GM19452 (cell line): Measurements from ENCODE around the gene DOK3.
"Not testable (repeated sequence)": the region's sequence is repeated elsewhere in the genome, so short reads cannot be mapped to it uniquely, and the experiment has no call there.

Experiments
- ATAC-seq: cut with Tn5 transposase; IDR thresholded peaks from one replicate; pipeline ENCODE4 v1.9.1; 2021; ENCODE audit not compliant: unreplicated experiment

Gene DOK3

DNA sequence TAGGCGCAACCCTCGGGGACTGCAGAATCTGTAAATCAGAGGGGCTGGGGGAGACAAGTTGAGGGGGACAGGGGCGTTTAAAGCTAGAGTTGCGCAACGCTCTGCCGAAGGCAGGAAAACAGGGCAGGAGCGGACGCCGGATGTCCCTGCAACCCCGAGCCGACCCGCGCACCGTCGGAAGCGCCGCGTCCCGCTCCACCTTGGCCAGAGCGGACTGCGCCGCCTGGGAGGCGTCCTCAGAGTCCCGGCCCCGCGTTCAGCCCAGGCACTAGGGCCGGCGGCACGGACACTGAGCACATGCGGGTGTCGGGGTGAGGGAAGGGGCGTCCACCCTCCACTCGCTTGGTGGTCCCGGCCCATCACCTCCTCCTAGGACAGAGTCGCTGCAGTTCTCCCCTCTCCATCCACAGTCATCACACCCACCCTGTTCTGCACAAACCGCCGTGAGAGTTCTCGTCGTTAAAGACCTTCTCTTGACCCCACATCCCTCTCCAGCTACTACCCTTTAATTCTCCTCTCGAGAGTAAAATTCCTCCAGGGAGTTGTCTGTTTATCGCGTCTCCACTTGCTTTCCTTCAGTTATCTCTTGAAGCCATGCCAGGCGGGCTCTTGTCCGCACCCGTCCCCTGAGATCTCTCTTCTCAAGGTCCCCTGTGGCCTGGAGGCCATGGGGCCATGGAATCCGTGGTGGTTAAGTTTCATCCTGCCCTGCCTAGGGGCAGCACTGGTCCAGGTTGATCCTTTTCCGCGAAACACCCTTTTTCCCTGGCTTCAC, 11.4 kb downstream of the DOK3 start:
- ATAC-seq = no peak

DNA sequence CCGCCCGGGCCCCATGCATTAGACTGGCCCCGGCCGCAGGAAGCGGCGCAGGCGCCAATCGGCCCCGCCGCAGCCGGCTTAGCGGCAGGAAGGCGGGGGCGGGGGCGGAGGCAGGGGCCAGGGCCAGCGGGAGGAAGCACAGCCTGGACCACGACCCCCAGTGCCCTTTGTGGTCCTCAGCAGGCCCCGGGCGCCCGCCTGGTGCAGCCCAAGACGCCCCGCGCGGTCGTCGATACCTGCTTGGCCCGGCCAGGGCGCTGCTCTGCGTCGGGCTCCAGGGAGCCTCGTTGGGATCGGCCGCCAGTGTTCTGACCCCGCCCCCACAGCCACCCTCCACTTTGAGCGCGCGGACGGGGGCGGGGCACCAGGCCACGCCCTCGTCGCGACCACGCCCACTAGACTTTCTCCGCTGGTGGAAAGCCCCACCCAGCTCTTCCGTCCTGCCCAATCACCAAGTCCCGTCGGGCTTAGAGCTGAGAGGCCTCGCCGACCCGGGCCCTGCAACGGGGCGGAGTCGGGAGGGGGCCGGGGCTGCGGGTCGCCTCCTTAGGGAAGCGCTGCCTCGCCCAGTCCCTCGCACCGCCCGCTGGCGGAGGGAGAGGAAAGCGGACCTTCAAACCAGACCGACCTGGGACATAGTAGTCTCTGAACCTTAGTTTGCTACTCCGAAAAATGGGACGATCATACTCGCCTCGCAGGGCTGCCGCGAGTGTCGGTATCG, 12.2 kb downstream of the DOK3 start, which contains the start of gene PDLIM7:
TSS of gene PDLIM7 (minus strand) at position 313 of the 721 bp plus-strand sequence. CDS start 1,092 bp downstream, outside the sequence.
- ATAC-seq = peak; percentile 68

DNA sequence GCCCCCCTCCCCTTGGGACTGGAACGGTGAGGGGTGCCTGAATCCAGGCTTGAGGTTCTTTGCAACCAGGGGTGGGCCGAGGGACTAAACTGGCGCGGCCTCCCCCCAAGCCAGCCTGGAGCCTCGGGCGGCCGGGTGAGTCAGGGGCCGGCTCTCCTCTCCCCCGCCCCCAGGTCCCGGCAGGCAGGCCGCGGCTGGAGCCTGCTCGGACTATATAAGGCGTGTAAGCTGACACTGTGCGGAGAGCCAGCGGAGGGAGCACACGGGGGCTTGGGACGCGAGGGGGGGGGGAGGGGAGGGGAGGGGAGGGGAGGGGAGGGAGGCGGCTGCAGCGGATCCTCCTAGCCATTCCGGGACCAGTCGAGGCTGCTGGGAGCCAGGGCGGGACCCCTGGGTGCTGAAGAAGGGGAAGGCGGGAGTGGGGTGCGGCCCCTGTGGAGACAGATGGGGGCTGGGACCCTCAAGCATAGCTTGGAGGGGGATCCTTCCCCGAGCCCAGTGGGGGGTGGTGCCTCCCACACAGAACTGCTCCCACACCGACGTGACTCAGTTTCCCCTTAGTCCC, 12.8 kb downstream of the DOK3 start:
- ATAC-seq = peak; percentile 0

DNA sequence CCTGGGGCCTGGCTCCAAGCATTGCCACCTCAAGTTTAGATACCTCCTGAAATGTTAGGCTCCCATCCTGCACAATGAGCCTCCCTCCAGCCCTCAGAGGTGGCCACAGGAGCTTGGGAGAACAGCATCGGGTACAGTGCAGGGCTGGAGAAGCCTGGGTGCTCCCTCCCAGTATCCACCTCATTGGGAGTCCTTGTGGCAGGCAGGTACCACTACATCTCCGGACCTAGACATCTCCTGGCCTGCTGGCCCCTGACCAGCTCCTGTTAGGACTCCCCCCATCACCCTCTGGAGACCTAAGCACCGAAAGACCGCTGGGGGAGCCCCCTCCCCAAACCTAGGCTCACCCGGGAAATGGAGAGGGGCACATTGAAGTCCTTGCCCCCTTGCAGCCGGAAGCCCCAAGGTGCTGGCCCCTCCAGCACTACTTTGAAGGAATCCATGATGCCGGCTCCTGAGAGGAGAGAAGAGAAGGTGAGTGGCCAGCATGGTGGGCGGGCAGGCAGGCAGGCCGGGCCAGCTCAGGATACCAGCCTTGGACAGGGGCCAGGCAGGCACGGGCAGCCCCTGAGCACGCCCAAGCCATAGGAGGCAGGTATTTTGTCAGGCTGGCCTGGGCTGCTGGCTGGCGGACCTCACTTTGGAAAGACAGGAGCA, 13.4 kb downstream of the DOK3 start:
- ATAC-seq = no peak

DNA sequence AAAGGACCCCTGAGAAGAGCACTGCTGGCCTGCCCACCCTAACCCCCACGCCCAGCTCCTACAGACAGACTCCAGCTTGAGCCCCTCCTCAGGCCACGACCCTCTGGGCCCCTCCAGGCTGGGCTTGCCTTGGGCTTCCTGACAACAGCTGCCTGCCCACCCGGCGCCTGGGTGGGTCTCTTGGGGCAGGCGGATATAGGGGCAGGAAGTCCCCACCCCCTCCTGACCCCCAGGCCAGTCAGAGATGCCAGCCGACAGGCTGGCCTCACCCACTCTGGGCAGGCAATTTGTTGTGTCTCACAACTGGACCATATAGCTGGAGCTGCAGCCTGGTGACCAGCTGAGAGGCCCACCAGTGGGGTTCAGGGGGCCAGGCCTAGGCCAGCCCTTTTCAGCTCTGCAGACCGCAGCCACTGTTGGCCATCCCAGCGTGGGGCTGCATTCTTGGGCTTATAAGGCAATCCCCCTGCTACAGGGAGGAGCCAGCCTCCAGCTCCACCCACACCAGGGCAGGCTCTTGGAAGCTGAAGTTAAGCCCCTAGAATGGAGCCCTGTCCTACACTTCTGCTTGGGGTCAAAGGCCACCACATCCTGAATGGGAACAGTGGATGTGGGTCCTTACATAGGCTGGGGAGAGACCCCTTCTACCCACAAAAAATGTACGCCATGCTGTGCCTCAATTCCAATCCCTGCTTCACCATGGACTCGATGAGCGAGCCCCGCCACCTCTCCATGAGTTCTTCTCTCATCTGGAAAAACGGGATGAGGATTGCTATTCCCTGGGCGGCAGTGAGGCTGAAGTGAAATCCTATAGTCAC, 14.2 kb downstream of the DOK3 start:
- no peak for ATAC-seq

DNA sequence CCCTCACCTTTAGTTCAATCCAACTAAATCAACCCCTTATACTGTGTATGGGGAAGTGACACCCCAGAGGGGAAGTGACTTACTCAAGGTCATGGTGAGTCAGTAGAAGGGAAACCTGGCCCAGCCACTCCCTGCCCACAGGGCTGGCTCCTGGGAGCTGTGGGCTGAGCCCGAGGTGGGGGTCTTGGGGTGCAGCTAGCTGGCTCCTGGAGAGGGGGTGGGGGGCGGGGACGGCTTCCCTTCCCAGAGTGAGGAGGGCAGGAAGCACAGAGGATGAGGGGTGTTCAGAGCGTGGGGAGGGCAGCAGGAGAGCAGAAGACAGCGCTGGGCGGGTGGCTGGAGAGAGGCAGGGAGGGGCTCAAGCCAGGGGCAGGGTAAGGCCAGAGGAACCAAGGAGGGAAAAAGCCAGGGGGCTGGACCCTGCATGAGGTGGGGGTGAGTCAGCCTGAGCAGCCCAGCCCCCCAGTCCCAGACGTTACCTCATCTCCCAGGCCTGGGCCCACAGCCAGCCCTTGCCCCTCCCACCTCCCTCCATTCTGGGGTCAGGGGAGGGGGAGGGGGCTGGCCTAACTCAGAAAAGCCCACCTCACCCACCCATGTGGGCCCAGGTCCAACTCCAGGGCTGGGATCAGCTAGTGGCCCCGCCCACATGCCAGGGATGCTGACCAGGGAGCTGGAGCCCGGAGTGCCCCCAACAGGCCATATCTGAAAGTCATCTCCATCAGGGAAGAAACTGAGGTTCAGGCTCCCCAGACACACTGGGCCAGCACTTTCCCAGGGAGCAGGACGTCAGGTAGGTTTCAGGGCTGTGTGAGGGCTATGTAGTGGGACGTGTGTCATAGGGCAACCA, 15.1 kb downstream of the DOK3 start:
- no peak for ATAC-seq

DNA sequence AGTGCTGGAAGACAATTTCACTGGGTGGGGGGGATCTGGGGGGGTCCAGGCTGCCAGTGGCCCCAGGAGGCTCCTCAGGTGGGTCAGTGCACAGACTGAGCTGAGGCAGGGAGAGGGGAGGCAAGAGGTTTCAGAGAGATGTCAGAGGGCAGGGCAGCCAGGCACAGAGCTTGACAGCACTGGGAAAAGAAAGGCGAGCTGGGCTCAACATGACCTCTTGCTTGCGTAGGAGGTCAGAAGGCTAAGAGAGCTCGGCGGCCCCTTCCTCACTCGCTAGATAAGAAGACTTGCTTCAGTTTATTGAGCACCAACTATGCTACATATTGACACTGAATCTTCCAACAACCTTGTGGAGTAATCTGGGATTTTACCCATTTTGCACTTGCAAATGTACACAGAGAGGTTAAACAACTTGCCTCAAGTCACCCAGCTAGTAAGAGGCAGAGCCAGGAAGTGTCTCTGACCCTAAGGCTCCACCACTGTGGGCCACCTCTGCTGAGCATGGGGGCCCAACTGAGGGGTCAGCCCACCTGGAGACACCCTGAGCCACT, 15.8 kb downstream of the DOK3 start:
- no peak for ATAC-seq

DNA sequence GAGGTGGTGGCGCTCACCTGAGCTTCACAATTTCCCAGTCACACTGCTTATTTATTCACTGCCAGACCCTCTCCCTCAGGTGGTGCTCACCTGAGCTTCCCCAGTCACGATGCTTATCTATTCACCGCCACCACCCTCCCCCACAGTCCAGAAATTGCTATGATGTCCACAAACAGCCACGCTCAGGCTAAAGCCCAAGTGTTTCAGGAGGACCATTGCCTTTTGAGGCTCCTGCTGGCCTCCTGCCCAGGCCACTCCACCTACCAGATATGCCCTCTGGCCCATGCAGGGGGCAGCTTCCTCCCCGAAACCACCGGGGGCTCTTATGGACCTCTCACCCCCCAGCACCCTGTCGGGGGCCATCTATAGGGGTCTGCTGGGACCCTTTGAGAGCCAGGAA, 16.8 kb downstream of the DOK3 start:
- no peak for ATAC-seq

DNA sequence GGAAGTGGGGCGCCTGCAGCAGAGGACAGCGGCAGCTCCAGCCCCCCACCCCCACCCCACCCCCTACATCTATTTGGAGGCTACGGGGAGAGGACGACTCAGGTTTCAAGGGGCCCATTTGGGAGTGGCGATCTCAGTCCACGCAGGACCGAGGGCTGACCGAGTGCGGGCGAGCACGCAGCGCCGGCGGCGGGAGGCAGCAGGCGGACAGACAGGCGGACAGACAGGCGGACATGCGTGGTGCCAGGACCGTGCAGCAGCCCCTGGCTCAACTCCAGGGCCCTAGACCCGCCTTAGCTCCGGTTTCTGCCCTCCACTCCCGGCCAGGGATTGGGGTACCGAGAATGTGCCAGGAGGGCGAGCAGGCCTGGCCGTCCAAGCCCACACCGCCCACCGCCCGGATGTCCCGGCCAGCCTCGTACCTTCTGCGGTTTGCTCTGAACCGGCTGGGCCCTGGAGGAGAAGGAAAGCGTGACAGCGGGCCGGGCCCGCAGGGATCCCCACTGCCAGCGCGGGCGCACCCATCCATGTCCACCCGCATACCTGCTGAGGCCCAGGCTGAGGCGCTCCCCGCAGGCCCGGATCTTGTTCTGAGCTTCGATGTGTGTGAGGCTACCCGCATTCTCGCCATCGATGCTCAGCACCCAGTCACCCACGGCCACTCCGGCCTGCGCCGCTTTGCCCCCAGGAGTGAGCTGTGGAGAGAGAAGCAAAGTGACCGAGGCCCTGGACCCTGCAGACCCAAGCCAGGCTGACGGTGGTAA, 17.5 kb downstream of the DOK3 start:
- no peak for ATAC-seq

DNA sequence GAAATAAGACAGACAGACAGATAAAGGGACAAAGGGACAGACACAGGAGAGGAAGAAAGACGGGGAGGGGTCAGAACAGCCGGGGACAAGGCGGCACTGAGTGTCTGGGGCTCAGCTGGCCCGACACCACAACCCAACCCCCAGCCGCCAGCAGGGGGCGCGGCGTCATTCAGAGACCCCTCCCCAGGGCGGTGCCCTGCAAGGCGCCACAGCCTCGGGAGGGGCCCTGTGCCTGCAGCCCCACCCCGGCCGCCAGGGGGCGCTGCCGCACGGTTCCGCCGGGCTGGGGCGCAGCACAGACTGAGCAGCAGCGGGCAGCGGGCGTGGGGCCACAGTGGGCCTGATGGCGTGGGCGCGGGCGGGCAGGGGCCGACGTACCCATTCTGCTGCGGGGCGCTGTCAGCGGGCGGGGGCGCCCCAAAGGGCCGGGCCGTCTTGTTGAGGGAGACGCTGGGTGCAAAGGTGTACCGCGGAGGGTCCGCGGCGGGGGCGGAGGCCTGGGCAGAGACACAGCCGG, 18.1 kb downstream of the DOK3 start:
- no peak for ATAC-seq

DNA sequence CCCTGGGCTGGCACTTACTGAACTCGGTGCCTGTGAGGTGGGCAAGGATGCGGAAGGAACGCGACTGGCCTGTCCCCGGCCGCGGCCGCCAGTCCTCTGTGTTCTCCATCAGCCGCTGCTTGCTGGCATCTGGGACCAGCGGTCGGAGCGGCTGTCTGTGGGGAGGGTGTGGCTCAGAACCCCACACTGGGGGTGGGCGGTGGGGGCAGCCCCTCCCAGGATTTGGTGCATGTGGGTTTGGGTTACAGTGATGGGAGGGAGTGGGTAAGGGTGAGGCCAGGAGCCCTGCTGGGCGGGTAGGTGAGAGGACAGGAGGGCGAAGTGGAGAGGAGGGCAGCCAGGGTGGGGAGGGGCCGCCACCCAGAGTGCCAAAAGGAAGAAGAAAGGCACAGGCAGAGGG, 18.6 kb downstream of the DOK3 start:
- ATAC-seq = no peak

DNA sequence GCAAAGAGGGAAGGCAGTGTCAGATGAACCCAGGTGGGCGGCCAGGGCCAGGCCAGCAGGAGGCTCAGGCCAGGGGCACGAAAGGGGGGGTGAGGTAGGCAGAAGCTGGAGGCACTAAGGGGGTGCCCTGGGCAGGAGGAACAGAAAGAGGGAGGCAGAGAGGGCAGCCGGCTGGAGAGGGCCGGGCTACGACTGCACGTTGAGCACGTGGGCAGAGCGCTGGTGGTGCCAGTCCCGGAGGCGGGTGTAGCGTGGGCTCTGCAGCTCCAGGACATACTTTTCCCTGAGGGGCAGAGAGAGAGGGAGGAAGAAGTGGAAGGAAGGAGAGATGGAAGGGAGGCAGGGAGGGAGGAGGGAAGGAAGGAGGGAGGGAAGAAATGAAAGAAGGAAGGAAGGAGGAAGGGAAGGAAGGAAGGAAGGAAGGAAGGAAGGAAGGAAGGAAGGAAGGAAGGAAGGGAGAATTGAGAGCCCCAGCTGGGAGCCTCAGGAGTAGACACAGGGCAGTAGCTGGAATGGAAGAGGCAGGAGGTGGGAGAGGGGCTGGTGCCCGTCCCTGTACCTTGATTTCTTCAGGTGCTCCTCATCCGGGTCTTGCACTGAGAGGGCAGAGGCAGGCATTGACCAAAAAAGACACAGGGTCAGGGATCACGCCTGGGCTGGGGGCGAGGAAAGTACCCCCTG, 19.2 kb downstream of the DOK3 start:
- no peak for ATAC-seq

DNA sequence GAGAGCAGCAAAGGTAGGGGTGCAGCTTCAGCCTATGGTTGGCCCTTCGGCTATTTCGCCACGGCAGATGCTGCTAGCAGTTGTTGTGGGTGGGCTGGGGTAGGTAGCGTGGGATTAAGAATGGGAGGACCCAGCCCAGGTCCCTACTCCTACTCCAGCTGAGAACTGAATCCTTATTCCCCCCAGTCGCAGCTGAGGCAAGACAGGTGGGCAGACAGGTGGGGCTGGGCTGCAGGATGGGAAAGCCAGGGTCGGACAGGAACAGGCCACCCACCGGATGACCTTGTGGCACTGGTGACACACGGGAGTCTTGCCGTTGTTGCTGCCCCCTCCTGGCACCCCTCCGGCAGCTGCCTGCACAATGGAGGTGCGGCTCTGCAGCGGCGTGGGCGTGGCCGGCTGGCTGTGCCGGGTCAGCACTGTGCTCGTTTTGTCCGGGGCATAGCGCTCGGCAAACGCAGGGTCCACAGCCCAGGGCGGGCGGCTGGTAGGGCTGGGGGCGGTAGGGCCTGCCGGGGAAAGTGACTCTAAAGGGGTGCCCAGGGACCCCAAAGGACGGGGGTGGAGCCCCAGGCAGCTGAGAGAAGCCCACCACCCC, 20.4 kb downstream of the DOK3 start:
- ATAC-seq = no peak

DNA sequence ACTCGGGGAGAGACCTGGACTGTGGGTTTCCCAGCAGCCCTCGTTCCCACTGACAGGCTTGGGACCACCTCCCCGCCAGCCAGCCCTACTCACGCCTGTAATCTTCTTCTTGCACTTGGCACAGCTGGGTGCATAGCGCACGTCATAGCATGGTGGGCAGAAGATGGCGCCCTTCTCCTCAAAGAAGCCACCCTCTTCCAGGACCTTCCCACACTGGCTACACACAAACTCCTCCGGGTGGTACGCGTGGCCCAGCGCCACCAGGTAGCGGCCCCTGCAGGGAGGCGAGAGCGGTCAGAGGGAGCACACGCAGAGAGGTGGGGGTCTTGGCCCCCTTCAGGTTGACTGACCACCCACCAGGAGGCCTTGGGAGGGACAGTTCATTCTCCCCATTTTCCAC, 21.7 kb downstream of the DOK3 start:
- ATAC-seq = no peak

DNA sequence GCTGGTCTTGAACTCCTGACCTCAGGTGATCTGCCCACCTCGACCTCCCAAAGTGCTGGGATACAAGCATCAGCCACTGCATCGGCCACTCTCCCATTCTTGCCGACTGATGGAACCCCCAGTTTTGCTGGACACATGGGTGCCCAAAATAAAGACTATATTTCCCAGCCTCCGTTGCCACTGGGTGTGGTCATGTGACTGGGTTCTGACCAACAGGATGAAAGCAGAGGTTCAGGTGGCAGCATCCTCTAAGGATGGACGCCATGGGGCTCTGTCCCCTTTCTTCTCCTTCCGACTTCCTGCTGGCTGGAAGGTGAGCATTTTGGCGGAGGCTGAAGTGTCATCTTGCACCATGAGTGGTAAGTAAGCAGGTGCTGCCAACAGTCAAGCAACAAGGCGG, 22.5 kb downstream of the DOK3 start:
- ATAC-seq = no peak

DNA sequence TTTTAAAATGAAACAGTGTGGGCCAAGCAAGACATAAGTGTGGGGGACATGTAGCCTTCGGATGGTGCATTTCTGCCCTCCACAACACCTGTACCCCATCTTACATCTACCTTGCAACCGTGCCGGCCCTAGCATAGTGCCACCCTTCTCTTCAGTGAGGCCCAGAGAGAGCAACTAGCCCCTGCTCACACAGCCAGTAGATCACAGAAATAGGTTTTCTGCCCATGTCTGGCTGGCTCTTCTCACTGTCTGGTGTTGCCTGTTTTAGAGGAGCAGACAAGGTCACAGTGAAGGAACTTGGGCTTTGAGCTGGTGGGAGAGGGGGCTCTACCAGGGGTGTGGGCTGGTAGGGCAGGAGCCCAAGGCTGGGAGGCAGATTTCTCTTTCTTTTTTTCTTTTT, 23.4 kb downstream of the DOK3 start:
- ATAC-seq = no peak

DNA sequence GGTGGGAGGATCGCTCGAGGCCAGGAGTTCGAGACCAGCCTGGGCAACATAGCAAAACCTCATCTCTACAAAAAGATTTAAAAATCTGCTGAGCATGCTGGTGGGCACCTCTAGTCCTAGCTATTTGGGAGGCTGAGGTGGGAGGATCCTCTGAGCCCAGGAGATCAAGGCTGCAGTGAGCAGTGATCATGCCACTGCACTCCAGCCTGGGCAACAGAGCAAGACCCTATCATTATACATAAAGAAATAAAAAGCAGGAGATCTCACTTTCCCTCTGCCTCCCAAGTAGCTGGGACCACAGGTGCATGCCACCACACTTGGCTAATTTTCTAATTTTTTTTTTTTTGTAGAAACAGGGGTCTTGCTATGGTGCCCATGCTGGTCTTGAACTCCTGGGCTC, 23.9 kb downstream of the DOK3 start:
- not testable (repeated sequence) for ATAC-seq
